ENCODE measurements around the gene CPNE4.

- TF ChIP-seq CTCF (IDR thresholded peaks at IDR 0.05) (no peak), POLR2A (IDR thresholded peaks at IDR 0.05; ENCODE audit: low read depth) (no peak)
These were observed 443.3 kb downstream of the CPNE4 start for GRCh38 chr3:131591394-131592014.
